Inferior parietal cortex (tissue), 1 donor: ENCODE results near the gene DPF3.

ENCODE experiments used
- DNase-seq: peaks from one replicate; pipeline ENCODE4 v3.0.0-alpha.2; 2016; ENCODE audit errors: extremely low spot score

The DPF3 gene

DNA sequence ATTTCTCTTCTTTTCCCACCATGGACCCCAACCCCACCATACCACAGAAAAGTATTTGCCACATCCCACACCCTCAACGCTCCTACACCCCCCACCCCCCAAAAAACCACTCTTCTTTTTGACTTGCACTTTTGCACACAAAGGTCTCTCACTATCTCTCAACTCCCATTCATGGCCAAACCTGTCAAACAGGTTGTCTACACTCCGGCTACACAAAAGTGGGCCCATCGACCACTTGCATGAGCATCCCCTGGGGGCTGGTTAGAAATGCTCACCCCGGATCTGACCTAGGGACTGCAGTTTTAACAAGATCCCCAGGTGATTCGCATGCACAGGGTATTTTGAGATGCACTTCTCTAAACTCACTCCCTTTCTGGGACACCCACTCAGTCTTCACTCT is 248.2 kb downstream of the DPF3 start:
- no peak for DNase-seq

DNA sequence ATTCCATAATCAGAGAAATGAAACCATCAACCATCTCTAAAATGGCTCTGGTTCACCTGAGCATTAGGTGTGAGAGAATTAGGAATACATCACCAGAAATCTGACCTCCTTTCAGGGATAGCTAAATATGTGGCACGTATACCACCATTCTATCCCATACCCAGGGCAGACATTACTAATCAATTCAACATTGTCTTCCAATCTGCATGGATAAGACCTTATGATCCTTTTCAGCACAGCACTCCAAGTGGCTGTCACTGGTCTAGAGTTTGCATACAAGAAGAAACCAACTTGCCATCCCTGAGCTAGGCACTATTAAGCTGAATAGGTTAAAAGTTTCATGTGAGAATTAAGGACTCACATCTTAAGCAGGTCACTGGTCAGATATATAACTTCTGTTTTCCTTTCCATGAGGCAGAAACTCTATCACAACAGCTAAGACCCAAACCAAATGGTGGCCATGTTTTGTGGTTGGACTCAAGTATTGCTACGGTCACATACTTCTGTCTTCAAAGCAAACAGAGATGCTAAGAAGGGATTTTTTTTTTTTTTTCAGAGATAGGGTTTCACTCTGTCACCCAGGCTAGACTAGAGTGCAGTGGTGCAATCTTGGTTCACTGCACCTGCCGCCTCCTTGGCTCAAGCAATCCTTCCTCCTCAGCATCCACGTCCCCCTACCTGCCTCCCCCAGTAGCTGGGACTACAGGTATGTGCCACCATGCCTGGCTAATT is 249.0 kb downstream of the DPF3 start:
- no peak for DNase-seq

DNA sequence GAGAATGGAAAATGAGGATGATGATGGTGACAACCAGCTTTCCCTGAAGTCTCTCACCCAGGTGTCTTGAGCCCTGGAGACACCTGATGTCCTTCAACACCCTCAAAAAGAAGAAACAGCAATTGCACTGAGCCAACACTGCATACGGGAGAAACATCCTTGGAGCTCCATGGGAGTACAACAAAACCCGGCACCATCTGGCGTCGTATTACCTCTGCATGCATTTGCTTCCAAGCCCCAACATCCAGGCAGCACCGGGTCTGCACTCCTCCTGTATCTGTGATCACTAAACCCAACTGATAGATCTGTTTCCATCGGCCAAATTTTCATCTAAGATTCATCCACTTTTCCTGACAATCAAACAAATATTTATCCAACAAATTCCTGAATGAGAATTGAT is 249.9 kb downstream of the DPF3 start:
- DNase-seq = peak; percentile 44

DNA sequence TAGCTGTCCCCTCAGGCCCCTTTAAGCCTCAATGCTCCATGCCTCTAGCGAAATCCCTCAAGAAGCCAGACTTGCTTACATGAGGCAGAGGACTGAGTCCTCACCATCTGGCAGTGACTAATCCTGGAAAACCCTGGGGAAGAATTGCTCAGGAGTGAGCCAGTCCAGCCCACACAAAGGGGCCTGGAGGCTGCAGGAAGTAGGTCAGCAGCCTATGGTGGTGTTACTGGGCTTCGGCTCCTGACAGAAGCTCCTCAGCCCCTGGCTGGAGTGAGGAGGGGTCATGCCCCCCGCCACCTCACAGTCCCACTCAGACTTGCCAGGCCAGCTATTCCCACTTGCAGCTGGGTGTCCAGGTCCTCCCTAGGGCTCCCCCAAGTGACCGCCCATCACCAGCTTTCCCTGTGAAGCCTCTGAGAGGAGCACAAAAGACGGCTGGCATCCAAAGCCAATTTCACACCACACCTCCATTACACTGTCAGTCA is 250.5 kb downstream of the DPF3 start:
- DNase-seq = peak; percentile 58

DNA sequence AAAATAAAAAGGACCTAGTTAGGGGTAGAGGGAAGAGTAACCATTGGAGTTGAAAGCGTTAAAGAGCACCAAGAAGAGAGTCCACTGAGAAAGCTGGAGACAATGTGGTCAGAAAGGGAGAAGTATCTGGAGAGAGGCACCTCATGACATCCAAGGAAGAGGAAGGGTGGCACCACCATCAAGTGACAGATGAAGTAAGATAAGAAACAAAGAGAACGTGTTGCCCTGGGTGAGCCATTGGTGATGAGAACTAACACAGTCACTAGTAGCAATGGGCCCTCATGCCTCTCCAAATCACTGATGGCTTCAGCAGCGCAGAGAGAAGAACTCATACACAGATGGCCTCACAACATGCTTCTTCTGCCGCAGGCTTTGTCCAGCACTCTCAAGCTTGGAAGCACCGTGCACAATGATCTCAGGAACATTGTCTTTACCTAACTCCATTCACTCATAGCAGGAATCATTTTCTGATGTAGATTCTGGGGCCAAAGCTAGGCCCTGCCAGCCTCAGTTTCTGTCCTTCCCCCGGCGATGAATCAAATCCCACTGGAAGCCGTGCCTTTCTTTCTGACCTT is 252.9 kb downstream of the DPF3 start:
- no peak for DNase-seq

DNA sequence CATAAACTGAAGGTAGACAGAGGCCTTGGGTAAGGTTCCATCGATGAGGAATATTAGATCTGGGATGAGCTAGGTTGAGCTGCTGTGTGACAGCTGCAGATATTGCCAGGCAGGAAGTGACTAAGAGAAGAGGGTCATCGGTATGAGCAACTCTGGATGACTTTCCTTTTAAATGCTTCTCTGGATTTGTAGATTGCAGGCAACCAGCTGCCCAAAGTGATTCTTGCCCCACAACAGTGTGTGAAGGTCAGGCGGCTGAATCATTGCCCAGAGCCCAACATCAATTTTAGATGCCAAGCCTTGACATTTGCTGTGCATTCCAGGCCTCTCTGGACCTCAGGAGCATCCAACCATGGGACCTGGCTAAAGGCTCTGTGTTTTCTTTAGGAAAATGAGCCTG is 255.9 kb downstream of the DPF3 start:
- no peak for DNase-seq

DNA sequence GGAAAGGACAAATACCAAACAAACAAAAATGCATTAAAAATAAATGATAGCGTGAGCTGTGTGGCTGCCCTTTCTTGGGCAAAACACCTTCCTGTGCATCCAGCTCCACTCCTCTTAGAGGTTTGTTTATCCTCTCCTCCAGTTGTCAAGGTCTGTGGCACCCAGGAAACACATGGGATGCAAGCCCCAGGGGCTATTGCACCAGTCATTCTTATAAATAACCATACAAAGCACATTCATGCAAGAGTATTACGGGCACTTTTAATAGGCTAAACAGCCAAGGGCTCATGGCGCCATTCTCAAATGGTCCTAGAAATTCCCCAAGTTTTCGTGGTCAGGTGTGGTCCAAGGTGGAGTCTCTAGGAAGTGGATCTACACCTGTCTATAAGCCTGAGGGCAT is 257.0 kb downstream of the DPF3 start:
- DNase-seq = no peak

DNA sequence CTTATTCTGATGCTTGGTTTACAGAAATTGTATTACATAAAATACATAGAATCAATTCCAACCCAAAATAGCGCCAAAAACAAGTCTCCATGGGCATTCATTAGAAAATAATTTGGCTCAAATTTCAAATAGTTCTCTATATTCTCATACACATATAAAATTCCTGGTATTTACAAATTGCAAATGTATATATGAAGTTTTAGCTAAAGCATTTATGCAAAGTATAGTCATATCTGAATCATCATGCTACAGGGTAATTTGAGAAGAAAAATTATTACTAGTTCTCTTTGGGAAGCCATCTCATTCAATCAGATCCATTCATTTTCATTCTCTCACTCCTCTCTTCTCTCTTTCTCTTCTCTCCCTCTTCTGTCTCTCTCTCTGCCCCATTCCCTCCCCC is 257.8 kb downstream of the DPF3 start:
- no peak for DNase-seq

DNA sequence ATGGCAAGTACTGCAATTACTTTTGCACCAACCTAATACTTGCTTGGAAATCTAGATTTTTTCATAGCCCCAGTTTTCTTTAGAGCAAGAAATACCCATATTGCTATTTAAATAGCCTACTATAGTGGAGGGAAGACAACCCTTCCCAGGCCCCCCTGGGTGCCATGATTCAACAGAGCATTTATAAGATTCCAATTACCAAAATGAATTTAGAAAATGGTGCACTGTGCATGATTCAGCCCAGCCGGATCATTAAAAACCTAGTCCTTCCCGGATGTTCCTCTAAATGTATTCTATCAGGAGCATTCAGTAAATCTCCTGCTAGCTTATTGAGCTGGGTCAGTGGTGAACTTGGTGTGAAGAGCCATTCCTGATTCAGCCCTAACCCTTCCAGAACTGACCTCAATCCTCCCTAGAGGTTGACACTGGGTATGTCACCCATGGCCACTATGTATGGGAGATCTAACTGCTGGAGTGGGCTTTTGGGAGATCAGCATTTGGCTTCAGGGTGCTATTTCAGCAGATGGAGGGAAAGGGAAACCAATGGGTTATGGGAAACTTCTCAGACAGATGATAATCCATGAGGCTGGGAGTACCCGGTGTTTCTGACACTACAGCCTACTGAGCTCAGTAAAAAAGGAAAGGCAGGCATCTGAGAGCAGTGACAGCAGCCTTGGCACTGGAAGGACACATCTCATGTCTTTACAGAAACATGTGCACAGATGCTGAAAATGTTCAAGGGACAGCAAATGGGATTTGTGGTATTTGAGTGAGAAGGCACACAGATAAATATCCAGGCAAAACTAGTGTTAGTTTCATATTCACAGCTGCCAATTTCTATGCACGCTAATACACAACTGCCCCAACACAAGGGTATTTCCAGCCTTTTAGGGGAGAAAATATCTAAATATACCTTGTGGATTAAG is 258.9 kb downstream of the DPF3 start:
- no peak for DNase-seq

DNA sequence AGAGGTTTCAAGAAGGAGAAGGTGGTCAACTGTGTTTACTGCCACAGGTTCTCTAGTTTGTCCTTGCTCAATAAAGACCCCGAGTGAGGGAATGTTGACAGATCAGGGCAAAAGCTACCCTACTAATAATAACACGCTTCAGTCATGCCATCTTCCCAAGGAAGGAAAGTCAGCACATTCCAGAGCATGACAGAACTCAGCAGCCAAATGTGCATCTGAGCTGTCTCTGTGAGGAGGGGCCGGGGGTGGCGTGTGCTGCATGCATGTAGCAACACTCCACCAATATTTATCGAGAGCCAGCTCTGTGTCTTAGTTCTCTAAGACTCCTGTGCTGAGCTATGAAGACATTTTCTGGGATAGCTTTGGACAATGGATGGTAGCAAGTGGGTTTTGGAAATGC is 260.4 kb downstream of the DPF3 start:
- DNase-seq = no peak

DNA sequence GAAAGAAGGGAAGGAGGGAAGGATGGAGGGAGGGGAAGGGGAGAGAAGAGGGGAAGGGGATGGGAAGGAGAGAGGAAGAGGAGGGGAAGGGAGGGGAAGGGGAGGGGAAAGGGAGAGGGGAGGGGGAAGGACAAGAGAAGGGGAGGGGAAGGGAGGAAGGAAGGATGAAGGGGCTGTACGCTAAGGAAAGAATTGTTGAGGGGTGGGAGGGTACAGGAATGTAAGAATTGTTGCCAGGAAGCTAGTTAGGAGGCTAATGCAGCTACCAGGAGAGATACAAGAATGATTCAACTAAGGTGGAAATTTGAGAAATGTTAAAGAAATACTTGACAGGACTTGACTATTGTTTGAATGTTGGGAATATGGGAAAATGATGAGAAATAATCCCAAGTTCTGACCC is 261.2 kb downstream of the DPF3 start:
- no peak for DNase-seq

DNA sequence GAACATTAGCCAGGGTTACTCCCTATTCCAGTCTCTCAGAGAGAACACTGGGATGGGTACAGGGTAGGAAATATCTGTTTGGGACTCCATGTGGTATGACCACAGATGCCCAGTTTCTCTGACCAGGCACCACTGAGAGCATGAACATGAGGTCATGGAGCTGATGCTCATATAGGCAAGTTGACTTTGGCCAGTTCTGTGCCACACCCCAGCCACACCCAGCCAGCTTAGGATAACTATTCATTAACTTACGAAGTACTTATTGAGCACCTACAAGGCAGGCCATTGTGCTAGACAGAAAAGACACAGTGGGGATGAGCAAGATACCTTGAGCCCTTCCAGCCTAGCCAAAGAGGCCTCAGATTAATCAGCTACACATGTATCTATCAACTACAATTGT is 262.5 kb downstream of the DPF3 start:
- no peak for DNase-seq

DNA sequence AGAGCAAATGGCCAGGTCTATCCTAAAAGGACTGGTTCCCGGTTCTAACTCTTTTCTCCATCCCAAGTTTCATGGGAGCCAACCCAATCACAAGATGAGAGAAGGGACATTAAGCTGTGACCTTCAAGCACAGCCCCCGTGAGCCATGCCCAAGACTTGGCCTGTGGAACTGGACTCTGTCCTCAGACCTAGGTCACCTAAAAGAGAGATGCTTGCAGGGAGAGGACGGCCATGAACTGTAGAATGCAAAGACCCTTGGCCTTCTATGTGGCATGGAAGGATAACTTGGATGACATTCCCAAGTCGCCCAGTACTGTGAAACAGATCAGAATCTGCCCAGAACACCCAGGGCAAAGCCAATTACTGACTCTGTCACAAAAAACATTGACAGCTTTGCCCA is 263.5 kb downstream of the DPF3 start:
- no peak for DNase-seq

DNA sequence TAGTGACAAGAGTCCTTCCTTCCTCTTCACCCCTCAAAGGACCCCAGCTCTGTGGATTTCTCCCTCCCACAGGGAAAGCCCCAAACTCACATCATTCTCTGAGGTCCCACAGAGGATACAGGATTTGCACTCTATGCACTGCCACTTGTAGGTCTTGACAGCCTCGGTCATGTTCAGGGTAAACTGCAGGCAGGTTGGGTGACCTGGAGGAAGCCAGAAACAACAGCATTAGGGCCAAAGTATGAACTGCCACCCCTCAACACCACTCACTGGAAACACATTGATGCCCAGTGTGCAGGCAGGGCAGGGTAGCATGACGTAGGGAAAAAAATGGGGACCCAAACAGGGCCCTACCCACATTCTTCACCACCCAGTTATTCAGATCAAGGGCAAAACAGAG is 264.4 kb downstream of the DPF3 start:
- DNase-seq = no peak

DNA sequence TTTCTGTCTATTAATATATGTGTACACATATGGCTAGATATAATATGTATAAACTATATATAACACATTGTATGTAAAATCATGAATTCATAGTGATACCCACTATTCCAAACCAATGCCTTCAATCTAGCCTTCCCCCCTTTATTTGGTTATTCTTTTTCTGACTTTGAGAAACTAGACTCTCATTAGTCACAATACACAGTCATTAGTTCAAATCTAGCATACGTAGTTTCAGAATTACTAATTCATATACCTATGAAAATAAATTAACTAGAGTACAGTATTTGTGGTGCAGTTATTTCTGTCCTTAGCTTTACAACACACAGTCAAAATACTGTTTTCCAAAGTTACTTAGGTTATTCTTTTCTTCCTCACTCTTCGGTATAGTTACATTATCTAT is 268.2 kb downstream of the DPF3 start:
- no peak for DNase-seq

DNA sequence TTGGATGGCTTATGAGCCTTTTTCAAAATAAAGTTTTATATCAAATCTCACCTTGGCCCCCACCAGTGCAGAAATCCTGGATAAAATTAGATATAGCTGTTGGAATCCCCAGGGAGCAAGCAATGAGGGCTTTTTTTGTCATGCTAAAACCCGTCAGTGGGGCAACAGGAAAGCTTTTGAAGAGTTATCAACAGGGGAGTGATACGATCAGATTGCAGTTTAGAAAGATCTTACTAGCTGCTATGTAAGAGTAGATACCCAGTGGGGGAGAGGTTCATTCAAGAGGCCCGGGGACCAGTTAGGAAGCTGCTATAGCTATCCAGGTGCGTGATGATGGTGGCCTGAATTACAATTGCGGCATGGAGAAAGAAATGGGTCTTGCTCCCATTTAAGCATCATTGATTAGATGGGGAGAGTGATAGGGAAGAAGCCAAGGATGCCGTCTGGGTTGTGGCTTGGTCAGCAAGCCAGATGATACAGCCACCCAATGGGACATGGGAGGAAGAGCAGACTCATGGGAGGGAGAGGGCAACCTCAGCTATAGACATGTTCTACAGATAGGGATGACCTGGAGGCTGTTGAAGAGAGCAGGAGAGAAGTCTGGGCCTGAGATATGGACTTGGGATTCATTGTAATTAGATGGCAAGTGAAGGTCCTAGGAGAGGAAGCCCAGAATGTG is 272.4 kb downstream of the DPF3 start:
- no peak for DNase-seq

DNA sequence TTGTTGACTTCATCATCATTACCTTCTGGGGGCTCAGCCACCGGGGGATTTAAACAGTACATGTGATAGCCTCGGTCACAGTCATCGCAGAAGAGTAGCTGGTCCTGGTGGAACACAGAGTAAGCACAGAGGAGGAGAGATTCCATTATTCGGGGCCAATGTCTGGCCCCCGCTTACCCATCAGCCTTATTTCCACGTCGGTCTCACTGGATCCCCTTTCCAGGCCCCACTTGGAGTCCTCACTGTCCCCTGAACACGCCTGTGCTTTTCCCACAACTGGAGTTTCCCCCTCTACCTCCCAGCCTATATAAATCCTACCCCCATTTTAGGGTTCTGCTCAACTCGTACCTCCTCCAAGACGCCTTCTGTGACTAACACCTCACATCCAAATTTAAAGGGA is 274.0 kb downstream of the DPF3 start:
- DNase-seq = no peak

DNA sequence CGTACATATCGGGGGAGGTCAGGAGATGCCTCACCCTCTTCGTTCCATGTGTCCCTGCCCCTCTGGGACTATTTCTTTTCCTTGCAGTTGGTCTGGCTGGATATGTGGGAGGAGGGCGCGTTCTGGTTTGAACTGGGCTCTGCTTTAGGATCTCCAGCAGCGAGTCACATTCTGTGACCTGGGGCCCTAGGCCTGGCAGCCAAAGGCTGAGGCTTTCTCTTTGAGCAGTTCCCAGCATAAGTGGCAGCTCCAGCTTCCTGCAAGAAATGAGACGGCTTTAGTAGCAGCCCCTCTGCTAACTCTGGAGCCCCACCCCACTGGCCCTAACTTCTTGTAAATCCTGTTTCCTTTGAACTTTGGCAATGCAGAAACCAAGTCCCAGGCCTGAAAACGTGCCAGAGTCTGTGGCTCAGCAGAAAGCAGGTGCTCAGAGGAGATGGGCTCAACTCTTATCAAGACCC is 274.8 kb downstream of the DPF3 start:
- no peak for DNase-seq

DNA sequence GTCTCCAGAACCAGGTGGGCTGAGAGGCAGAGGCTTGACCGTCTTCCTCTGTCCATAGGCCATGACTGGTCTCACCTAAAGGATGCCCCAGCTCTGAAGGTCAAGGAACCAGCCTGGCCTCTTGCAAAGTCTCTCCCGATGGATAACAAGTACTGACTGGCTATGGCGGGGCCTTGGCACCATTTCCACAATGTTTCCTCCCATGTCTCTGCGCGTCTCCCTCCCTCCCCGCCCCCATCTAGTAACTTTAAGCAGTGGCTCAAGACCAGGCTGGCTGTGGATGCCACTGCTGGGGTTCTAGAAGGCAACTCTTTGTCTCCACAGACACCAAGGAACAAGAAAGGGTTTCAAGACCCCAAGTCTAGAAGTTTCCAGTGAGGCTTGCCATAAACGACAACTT is 275.5 kb downstream of the DPF3 start:
- no peak for DNase-seq

DNA sequence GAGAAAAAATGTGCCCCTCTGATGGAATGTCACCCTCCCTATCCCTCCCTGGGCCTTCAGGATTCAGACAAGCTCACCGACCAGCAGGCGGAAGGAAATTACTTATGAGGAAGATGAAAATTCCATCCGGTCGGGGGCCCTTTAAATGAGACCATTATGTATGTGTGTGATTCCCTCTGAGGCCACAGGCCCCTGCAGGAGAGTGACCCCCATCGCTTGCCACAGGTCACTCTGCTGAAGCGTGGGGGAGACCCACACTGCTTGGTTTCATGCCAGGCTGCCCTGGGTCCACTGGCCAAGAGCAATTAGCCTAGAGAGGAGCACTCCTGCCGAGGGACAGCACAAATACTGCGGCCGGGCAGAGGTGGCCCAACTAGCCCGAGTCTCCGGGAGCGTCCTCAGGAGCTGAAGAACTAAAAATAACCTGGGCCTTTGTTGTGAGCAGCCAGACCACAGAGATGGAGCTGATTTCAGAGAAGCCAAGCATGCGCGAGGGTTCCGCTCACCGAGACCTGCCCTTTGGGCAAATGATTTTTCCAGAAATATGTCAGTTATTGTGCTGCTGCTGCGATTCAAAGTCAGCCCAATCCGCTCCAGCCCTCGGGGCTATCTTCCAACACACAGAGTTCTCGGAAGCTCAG is 276.4 kb downstream of the DPF3 start:
- no peak for DNase-seq

DNA sequence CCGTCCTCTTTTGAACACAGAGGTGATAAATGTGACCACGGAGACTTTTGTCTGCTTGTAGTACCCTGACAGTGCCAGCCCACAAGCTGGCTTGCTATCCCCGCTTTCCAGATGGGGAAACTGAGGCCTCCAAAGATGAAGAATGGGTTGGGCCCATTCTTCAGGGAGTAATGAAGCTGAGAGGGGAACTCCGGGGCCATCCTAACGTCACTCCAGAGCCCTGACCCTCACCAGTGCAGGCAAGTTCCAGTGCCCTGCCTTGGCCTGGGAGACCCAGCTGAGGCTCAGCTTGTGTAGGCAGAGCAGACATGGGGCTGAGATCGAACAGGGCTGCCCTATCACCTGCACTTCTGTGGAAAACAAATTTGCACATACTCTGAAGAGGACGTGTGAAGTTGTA is 277.1 kb downstream of the DPF3 start:
- DNase-seq = no peak

DNA sequence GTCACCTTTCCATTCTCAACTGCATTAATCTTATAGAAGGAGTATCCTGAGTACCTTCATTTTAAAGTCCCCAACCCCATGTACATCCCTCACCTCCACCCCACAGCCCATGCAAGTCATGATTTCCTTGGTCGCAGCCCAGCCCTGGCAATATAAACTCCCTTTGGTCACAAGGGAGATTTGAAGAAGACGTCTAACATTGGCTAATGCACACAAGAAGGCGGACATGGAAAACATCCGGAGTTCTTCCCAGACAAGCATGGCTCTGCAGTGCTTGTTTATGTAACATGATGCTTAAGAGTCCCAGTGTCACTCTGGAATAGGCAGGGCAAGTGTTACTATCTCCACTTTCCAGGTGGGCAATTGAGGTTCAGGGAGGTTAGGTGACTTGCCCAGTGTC is 277.6 kb downstream of the DPF3 start:
- no peak for DNase-seq
